Transverse colon (tissue), 4 donors: Measurements from ENCODE around the gene UTRN.

Experiments used
- CTCF ChIP-seq, 5 experiments: fragments of 200-600 bp in 3 of 5; fragments of 450-650 bp in 2 of 5; sonication (generic) in 3 of 5; IDR thresholded peaks; 1 replicate in 2 of 5; 2 replicates in 3 of 5; pipeline ENCODE4 v1.5.1; 2016 to 2017; ENCODE audit warnings: antibody characterized with exemption in 5 of 5, inconsistent platforms in 3 of 5, mild to moderate bottlenecking in 2 of 5, moderate library complexity in 1 of 5
- POLR2AphosphoS5 ChIP-seq, 3 donors: sonication (generic); formaldehyde crosslinking; IDR thresholded peaks; one replicate each; pipeline ENCODE4 v1.6.1; 2016; ENCODE audit warnings: antibody characterized with exemption in 3 of 3

GRCh38 chr6:144265390-144265789 lies 19.7 kb upstream of the UTRN start:
- TF ChIP-seq CTCF (IDR thresholded peaks at IDR 0.05) (no peak), POLR2AphosphoS5 (IDR thresholded peaks at IDR 0.05) (no peak)
